Lower lobe of right lung (tissue), 2 donors: ENCODE data around the gene RNF20. TPM values are rescaled to one million over a fixed set of nuclear protein-coding genes. Genes with fewer than 3 reads are reported as not detected.
A peak's percentile ranks its signal among the peaks of the same experiment; 100 is the strongest.

Experiments used
- ATAC-seq, 2 donors: fragments of 200-7000 bp; cut with Tn5 transposase; one replicate each; pipeline ENCODE4 v1.9.1; 2020 to 2022; ENCODE audit warnings: mild to moderate bottlenecking in 2 of 2, moderate library complexity in 2 of 2
- DNase-seq: peaks from one replicate; pipeline ENCODE4 v3.0.0-alpha.2; 2020
- H3K27ac ChIP-seq: fragments of 200-600 bp; one replicate; pipeline ENCODE4 v1.8.0; 2022
- H3K27me3 ChIP-seq: fragments of 200-600 bp; one replicate; pipeline ENCODE4 v1.8.0; 2022; ENCODE audit warnings: low read depth
- H3K36me3 ChIP-seq: fragments of 200-600 bp; one replicate; pipeline ENCODE4 v1.8.0; 2022; ENCODE audit warnings: mild to moderate bottlenecking
- H3K4me1 ChIP-seq: fragments of 200-600 bp; one replicate; pipeline ENCODE4 v1.8.0; 2022
- H3K4me3 ChIP-seq: fragments of 200-600 bp; one replicate; pipeline ENCODE4 v1.8.0; 2022; ENCODE audit warnings: mild to moderate bottlenecking
- H3K9me3 ChIP-seq: fragments of 200-600 bp; one replicate; pipeline ENCODE4 v1.8.0; 2022
- intact Hi-C: fragments of 100-400 bp; cut with DNase I; formaldehyde crosslinking; loops from one replicate; pipeline ENCODE4 v1.11.0; 2022
- total RNA-seq: library from RNA; stranded (reverse); fragmentation: NEBNext Ultra II Directional; extraction: Animal tissue kit (Norgen Biotek cat#: 25700); gene quantifications from one replicate; pipeline ENCODE4 v1.2.1, GENCODE V29; 2021
- TF ChIP-seq, protein P1 (sequence below): fragments of 200-600 bp; IDR thresholded peaks from one replicate; pipeline ENCODE4 v1.8.0; 2022; ENCODE audit warnings: antibody characterized with exemption, mild to moderate bottlenecking
- donor health status: DM: no; HTN: yes; CAD: no; lungs with severe emphysema.

The RNF20 gene
- total RNA-seq, 1 donor from 2014 or later = 50.7 TPM

DNA sequence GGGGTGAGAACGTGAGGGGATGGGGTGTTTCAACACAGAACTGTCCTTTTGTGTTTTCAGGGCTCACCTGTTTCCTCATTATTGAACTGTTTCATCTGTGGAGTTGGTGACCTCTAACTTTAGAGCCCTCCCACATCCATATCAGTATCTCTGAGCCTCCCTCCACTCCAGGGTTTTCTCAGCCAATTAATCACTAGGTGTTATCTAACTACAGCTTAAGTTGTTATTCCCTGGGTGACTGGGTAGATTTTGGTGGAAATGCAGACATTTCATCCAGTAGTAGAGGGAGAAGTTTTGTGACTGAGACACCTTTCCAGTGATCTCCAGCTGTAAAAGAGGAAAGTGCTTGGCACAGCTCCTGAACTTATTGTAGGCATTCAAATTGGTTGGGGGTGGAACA lies 37.5 kb downstream of the RNF20 start:
- Histone ChIP-seq H3K36me3 (peaks cover 44% of the 10 kb centered on the region), H3K27me3 (no peaks in the 10 kb centered on the region), H3K4me3 (no peak overlapping the region), H3K9me3 (no peaks in the 10 kb centered on the region), H3K27ac (no peak overlapping the region), H3K4me1 (no peaks in the 10 kb centered on the region)
- TF ChIP-seq, protein P1, sequence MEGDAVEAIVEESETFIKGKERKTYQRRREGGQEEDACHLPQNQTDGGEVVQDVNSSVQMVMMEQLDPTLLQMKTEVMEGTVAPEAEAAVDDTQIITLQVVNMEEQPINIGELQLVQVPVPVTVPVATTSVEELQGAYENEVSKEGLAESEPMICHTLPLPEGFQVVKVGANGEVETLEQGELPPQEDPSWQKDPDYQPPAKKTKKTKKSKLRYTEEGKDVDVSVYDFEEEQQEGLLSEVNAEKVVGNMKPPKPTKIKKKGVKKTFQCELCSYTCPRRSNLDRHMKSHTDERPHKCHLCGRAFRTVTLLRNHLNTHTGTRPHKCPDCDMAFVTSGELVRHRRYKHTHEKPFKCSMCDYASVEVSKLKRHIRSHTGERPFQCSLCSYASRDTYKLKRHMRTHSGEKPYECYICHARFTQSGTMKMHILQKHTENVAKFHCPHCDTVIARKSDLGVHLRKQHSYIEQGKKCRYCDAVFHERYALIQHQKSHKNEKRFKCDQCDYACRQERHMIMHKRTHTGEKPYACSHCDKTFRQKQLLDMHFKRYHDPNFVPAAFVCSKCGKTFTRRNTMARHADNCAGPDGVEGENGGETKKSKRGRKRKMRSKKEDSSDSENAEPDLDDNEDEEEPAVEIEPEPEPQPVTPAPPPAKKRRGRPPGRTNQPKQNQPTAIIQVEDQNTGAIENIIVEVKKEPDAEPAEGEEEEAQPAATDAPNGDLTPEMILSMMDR = no peak
- no peak for DNase-seq
- intact Hi-C loops = no loop called here
- no peak for ATAC-seq

DNA sequence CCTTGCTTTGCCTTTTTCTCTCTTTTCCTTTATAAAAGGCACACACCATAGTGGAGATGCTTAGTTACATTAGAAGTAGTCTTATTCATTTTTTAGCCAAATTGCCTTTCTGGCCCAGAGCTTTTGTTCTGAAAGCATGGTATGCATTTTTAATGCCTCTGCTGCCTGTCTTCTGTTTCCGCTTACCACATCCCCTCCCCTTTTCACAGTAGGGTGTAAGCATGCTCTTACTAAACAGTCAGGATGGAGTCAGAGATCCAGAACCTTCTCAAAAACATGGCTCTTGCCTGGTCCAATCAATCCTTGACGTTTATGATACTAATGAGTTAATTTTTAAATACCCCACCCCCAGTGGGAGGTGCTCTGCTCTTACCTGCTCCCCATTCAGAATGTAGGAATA lies 38.7 kb downstream of the RNF20 start:
- DNase-seq (no peak), ATAC-seq (no peak)
- H3K4me1 ChIP-seq = no peaks in the 10 kb centered on the region
- no peak overlapping the region for H3K27ac ChIP-seq
- TF ChIP-seq, protein P1 = no peak
- intact Hi-C loops = no loop called here
- H3K27me3 ChIP-seq = no peaks in the 10 kb centered on the region
- no peaks in the 10 kb centered on the region for H3K9me3 ChIP-seq
- H3K36me3 ChIP-seq = peaks cover 32% of the 10 kb centered on the region
- H3K4me3 ChIP-seq = no peak overlapping the region

GRCh38 chr9:101574731-101575333 lies 41.2 kb downstream of the RNF20 start:
- peaks cover 8% of the 10 kb centered on the region for H3K36me3 ChIP-seq
- H3K4me1 ChIP-seq = no peaks in the 10 kb centered on the region
- H3K9me3 ChIP-seq = no peaks in the 10 kb centered on the region
- DNase-seq = no peak
- no peak for ATAC-seq
- H3K27me3 ChIP-seq = no peaks in the 10 kb centered on the region
- TF ChIP-seq, protein P1 = no peak
- no peak overlapping the region for H3K27ac ChIP-seq
- intact Hi-C loops = no loop called here
- H3K4me3 ChIP-seq = no peak overlapping the region

DNA sequence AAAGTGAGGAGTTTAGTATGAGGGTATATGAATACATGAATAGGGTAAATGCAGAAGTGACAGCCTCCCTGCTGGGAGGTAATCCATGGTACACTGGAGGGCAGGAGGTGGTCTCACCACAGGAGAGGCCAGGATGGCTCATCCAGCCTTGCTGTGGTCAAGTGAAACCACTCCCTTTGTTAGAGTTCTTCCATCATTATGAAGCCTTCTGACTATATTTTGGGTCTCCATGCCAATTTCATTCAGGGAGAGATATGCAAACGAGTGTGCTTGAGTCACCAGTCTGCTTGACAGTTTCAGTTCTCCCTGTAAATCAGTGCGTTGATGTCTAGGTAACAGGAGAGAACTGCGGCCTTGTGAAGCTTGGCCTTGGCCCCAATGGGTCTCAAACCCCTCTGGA lies 44.7 kb downstream of the RNF20 start:
- Histone ChIP-seq H3K27ac (no peak overlapping the region), H3K4me3 (no peak overlapping the region), H3K9me3 (no peaks in the 10 kb centered on the region), H3K36me3 (no peaks in the 10 kb centered on the region), H3K27me3 (no peaks in the 10 kb centered on the region), H3K4me1 (no peaks in the 10 kb centered on the region)
- DNase-seq (no peak), ATAC-seq (no peak)
- intact Hi-C loops = no loop called here
- TF ChIP-seq, protein P1 = no peak

DNA sequence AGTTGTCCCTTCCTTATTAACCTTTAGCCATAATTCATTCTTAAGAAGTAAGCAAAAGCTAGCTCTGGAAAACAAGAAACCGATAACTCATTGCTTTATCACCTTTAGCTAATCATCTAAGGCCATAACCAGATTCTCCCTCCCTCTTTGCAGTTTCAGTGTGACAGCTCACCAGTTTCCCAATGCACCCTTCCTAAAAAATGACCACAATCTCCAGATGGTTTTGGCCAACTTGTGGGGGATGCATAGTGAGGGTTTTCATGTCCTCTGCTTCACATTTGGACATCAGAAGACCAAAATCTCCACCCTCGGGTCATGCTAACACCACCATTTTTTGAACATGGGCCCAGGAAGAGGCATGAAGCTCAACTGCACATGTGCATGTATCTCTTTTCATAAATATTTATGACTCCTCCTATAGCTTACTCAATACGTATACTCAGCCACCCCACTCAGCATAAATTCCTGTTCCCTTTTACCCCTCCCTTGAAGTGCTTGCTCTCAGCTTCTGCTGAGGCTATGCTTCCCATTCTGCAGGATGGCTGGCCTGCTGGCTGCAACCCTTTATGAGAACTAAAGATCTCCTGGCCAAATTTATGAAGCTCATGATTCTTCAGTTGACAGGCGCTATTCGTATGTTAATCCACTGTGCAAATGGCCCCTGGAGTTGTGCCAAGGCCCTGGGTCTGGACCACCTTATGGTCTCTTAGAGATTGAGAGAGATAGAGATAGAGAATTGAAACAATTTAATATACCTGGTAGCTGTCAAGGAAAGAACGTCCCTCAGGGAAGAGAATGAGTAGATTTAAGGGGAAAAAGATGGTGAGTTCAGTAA lies 46.3 kb downstream of the RNF20 start:
- ATAC-seq (peak; percentile 45 to 85), DNase-seq (peak; percentile 47)
- TF ChIP-seq, protein P1 = no peak
- Histone ChIP-seq H3K36me3 (no peaks in the 10 kb centered on the region), H3K4me3 (no peak overlapping the region), H3K27me3 (no peaks in the 10 kb centered on the region), H3K27ac (no peak overlapping the region), H3K9me3 (no peaks in the 10 kb centered on the region), H3K4me1 (no peaks in the 10 kb centered on the region)
- intact Hi-C loops = no loop called here
